ENCODE data around the gene NR3C2.

- TF ChIP-seq, protein P1, sequence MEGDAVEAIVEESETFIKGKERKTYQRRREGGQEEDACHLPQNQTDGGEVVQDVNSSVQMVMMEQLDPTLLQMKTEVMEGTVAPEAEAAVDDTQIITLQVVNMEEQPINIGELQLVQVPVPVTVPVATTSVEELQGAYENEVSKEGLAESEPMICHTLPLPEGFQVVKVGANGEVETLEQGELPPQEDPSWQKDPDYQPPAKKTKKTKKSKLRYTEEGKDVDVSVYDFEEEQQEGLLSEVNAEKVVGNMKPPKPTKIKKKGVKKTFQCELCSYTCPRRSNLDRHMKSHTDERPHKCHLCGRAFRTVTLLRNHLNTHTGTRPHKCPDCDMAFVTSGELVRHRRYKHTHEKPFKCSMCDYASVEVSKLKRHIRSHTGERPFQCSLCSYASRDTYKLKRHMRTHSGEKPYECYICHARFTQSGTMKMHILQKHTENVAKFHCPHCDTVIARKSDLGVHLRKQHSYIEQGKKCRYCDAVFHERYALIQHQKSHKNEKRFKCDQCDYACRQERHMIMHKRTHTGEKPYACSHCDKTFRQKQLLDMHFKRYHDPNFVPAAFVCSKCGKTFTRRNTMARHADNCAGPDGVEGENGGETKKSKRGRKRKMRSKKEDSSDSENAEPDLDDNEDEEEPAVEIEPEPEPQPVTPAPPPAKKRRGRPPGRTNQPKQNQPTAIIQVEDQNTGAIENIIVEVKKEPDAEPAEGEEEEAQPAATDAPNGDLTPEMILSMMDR (IDR thresholded peaks at IDR 0.05), result no peak
- no peak for TF ChIP-seq POLR2AphosphoS5 (IDR thresholded peaks at IDR 0.05; ENCODE audit: low read depth, low read length)
- TF ChIP-seq, protein P2, sequence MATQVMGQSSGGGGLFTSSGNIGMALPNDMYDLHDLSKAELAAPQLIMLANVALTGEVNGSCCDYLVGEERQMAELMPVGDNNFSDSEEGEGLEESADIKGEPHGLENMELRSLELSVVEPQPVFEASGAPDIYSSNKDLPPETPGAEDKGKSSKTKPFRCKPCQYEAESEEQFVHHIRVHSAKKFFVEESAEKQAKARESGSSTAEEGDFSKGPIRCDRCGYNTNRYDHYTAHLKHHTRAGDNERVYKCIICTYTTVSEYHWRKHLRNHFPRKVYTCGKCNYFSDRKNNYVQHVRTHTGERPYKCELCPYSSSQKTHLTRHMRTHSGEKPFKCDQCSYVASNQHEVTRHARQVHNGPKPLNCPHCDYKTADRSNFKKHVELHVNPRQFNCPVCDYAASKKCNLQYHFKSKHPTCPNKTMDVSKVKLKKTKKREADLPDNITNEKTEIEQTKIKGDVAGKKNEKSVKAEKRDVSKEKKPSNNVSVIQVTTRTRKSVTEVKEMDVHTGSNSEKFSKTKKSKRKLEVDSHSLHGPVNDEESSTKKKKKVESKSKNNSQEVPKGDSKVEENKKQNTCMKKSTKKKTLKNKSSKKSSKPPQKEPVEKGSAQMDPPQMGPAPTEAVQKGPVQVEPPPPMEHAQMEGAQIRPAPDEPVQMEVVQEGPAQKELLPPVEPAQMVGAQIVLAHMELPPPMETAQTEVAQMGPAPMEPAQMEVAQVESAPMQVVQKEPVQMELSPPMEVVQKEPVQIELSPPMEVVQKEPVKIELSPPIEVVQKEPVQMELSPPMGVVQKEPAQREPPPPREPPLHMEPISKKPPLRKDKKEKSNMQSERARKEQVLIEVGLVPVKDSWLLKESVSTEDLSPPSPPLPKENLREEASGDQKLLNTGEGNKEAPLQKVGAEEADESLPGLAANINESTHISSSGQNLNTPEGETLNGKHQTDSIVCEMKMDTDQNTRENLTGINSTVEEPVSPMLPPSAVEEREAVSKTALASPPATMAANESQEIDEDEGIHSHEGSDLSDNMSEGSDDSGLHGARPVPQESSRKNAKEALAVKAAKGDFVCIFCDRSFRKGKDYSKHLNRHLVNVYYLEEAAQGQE (IDR thresholded peaks at IDR 0.05; ENCODE audit: insufficient read depth in 1 of 2, low read depth in 2 of 2, low read length in 1 of 2), result no peak
- TF ChIP-seq TCF7L2 (IDR thresholded peaks at IDR 0.05; ENCODE audit: low read depth, low read length), result no peak
- TF ChIP-seq SIN3A (IDR thresholded peaks at IDR 0.05; ENCODE audit: borderline replicate concordance, insufficient read depth, low read depth, low read length), result no peak
Observed at GRCh38 chr4:148044912-148045352, 397.3 kb downstream of the NR3C2 start.

All from Panc1 (cell line).